ENCODE data around the gene WDPCP. TPM values are rescaled to one million over a fixed set of nuclear protein-coding genes. Genes with fewer than 3 reads are reported as not detected.

Gene WDPCP
- polyA plus RNA-seq, 2 of the 4 experiments (the other 2 are of a cell fraction) = 3.0 to 7.6 TPM

DNA sequence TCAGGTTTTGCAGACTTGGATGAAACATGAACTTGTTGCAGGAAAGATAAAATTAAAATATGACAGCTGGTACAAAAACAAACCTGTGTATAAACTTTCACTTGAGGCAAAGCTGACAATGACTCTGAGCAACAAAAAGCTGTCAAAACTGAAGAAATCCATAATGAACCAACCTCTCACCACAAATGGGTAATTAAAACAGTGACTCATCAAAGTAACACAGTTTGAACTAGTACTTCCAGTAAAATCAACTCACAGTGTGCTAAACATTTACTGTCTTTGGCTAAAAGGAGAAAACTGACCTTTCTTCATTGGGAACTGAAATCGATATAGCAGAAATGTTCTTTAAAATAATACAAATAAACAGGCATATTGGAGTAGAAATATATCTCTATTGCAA, 209.7 kb downstream of the WDPCP start:
- Histone ChIP-seq H3K27ac (no peak overlapping the region), H3K4me2 (no peak overlapping the region), H3K4me1 (no peaks in the 10 kb centered on the region), H3K4me3 (no peak overlapping the region), H3K9me3 (no peaks in the 10 kb centered on the region)
- DNase-seq (ENCODE audit: low read depth in 1 of 2, low spot score in 1 of 2) = no peak
- 83% methylated on average over 1 of the region's 1 CpG for WGBS (ENCODE audit: missing lambda C conversion rate)
- ChIA-PET CTCF (no interaction called here), POLR2A (no interaction called here)
- TF ChIP-seq FOSL2 (IDR thresholded peaks at IDR 0.05) (no peak), FOSL2 (CRISPR knock-in tag; IDR thresholded peaks at IDR 0.05) (peak; percentile 33; the same call in 1 of the 2 replicates), RAD21 (conservative IDR thresholded peaks at IDR 0.05 in 1 of 2, IDR thresholded peaks at IDR 0.05 in 1 of 2) (no peak)
- no peak for ATAC-seq
- no peak for FAIRE-seq

DNA sequence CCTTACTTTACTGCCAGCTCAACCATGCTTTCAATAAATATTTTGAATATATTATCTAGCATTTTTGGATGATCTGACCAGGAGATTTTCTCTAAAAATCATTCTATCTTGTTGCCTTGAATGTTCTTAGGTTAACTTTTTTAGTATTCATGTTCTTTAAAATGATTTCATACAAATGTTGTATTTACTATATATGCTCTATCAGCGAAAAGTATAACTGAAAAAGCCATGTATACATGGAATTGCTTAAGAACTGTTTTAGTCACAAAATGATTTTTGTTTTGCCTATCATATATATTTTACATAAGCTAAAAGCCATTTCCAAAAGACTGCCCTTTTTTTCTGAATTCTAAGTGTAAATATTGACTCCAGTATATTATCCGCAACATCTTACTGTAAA, 213.9 kb downstream of the WDPCP start:
- ChIA-PET POLR2A (no interaction called here), CTCF (no interaction called here)
- DNase-seq (ENCODE audit: low read depth in 1 of 2, low spot score in 1 of 2) (no peak), ATAC-seq (no peak), FAIRE-seq (no peak)
- TF ChIP-seq GATA3 (IDR thresholded peaks at IDR 0.05; ENCODE audit: borderline replicate concordance) = no peak
- no peak for TF ChIP-seq HOXB13 (CRISPR knock-in tag; IDR thresholded peaks at IDR 0.05; ENCODE audit: low read depth)
- TF ChIP-seq MAFK (IDR thresholded peaks at IDR 0.05; ENCODE audit: partially characterized antibody) = peak; percentile 60
- no peak for TF ChIP-seq PHF8 (IDR thresholded peaks at IDR 0.05; ENCODE audit: borderline replicate concordance, low read depth)
- Histone ChIP-seq H3K27ac (no peak overlapping the region), H3K4me2 (no peak overlapping the region), H3K4me1 (no peaks in the 10 kb centered on the region), H3K9me3 (no peaks in the 10 kb centered on the region), H3K4me3 (no peak overlapping the region)
- 80% methylated on average over 2 of the region's 2 CpGs for WGBS (ENCODE audit: missing lambda C conversion rate)

DNA sequence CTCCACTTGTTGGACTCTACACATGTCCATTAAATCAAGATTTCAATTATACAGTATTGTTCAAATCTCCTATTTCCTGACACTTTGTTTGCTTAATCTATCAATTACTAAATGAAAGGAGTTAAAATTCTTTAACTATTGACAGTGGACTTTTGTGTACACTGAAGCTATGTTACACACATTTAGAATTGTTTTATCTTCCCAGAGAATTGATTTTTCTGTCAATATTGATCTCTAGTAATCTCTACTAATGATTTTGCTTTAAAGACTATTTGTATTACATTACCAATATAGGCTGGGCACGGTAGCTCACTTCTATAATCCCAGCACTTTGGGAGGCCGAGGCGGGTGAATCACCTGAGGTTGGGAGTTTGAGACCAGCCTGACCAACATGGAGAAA, 215.7 kb downstream of the WDPCP start:
- no peak for FAIRE-seq
- TF ChIP-seq RARB (CRISPR knock-in tag; IDR thresholded peaks at IDR 0.05) = no peak
- TF ChIP-seq HEYL (CRISPR knock-in tag; IDR thresholded peaks at IDR 0.05) = no peak
- no peak for TF ChIP-seq HOXB13 (CRISPR knock-in tag; IDR thresholded peaks at IDR 0.05; ENCODE audit: low read depth)
- TF ChIP-seq JUN (IDR thresholded peaks at IDR 0.05) = no peak
- TF ChIP-seq MAZ (IDR thresholded peaks at IDR 0.05; ENCODE audit: borderline replicate concordance, low read depth, low read length) = no peak
- no peak for TF ChIP-seq NFE2L2 (conservative IDR thresholded peaks at IDR 0.05; ENCODE audit: low read length)
- no peak for TF ChIP-seq MYC (IDR thresholded peaks at IDR 0.05; ENCODE audit: borderline replicate concordance, low read length)
- TF ChIP-seq ZNF302 (CRISPR knock-in tag; IDR thresholded peaks at IDR 0.05) = no peak
- TF ChIP-seq, protein P1, sequence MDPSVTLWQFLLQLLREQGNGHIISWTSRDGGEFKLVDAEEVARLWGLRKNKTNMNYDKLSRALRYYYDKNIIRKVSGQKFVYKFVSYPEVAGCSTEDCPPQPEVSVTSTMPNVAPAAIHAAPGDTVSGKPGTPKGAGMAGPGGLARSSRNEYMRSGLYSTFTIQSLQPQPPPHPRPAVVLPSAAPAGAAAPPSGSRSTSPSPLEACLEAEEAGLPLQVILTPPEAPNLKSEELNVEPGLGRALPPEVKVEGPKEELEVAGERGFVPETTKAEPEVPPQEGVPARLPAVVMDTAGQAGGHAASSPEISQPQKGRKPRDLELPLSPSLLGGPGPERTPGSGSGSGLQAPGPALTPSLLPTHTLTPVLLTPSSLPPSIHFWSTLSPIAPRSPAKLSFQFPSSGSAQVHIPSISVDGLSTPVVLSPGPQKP (IDR thresholded peaks at IDR 0.05; ENCODE audit: low read depth, low read length) = no peak
- TF ChIP-seq FOSB (CRISPR knock-in tag; IDR thresholded peaks at IDR 0.05) = no peak
- no peak for TF ChIP-seq FOSL2 (IDR thresholded peaks at IDR 0.05)
- no peak for TF ChIP-seq FOSL2 (CRISPR knock-in tag; IDR thresholded peaks at IDR 0.05)
- TF ChIP-seq TFCP2L1 (CRISPR knock-in tag; IDR thresholded peaks at IDR 0.05) = no peak
- Histone ChIP-seq H3K4me3 (no peak overlapping the region), H3K27ac (no peak overlapping the region), H3K9me3 (no peaks in the 10 kb centered on the region), H3K4me1 (no peaks in the 10 kb centered on the region), H3K4me2 (no peak overlapping the region)
- ChIA-PET POLR2A (no interaction called here), CTCF (interaction anchor here (0.6 kb wide), 1 partner anchor 923 kb away, joined by 3 read pairs; no protein-coding TSS in a partner anchor)
- ATAC-seq = no peak
- DNase-seq (ENCODE audit: low read depth in 1 of 2, low spot score in 1 of 2) = no peak
- 86% methylated on average over 3 of the region's 3 CpGs for WGBS (ENCODE audit: missing lambda C conversion rate)

DNA sequence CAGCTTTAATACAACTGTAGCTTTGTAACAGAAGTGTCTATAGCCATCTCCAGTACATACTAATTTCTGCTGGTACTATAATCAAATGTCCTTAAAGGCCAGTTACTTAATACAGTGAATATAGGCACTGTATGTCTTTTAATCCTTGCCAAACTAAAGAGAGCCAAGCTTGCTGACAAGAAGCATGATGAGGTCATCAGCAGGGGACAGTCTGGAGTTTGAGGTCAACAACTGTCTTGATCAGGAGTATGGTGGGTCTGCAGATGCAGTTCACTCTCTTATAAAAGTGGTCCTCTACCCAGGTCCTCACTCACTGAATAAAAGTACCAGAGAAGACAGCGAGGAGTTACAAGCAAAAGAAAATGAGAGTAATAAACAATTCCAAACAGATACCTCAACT, 219.1 kb downstream of the WDPCP start:
- H3K9me3 ChIP-seq = no peaks in the 10 kb centered on the region
- ChIA-PET CTCF (interaction anchor here (0.6 to 1.2 kb wide), 3 partner anchors 24 to 119 kb away, joined by 3 read pairs; no protein-coding TSS in a partner anchor), POLR2A (interaction anchor here (0.7 kb wide), 1 partner anchor 775 kb away, joined by 3 read pairs; no protein-coding TSS in a partner anchor)
- WGBS (ENCODE audit: missing lambda C conversion rate) = 97% methylated on average over 1 of the region's 1 CpG
- no peak overlapping the region for H3K27ac ChIP-seq
- H3K4me3 ChIP-seq = no peak overlapping the region
- H3K4me2 ChIP-seq = no peak overlapping the region
- FAIRE-seq (no peak), DNase-seq (ENCODE audit: low read depth in 1 of 2, low spot score in 1 of 2) (no peak), ATAC-seq (no peak)
- H3K4me1 ChIP-seq = no peaks in the 10 kb centered on the region
- TF ChIP-seq NR3C1 (IDR thresholded peaks at IDR 0.05) (no peak), ZSCAN20 (CRISPR knock-in tag; IDR thresholded peaks at IDR 0.05) (no peak), RAD21 (conservative IDR thresholded peaks at IDR 0.05 in 1 of 2, IDR thresholded peaks at IDR 0.05 in 1 of 2) (no peak), SREBF2 (IDR thresholded peaks at IDR 0.05) (no peak), KDM5A (IDR thresholded peaks at IDR 0.05) (no peak), CHD4 (IDR thresholded peaks at IDR 0.05; ENCODE audit: borderline replicate concordance) (no peak), RNF2 (IDR thresholded peaks at IDR 0.05; ENCODE audit: borderline replicate concordance, low read depth) (no peak), FOSL2 (IDR thresholded peaks at IDR 0.05) (no peak), FOSL2 (CRISPR knock-in tag; IDR thresholded peaks at IDR 0.05) (no peak)
- TF ChIP-seq, protein P2, sequence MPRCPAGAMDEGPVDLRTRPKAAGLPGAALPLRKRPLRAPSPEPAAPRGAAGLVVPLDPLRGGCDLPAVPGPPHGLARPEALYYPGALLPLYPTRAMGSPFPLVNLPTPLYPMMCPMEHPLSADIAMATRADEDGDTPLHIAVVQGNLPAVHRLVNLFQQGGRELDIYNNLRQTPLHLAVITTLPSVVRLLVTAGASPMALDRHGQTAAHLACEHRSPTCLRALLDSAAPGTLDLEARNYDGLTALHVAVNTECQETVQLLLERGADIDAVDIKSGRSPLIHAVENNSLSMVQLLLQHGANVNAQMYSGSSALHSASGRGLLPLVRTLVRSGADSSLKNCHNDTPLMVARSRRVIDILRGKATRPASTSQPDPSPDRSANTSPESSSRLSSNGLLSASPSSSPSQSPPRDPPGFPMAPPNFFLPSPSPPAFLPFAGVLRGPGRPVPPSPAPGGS (IDR thresholded peaks at IDR 0.05) = no peak
- TF ChIP-seq, protein P1 (IDR thresholded peaks at IDR 0.05; ENCODE audit: low read depth, low read length) = no peak
- TF ChIP-seq, protein P3, sequence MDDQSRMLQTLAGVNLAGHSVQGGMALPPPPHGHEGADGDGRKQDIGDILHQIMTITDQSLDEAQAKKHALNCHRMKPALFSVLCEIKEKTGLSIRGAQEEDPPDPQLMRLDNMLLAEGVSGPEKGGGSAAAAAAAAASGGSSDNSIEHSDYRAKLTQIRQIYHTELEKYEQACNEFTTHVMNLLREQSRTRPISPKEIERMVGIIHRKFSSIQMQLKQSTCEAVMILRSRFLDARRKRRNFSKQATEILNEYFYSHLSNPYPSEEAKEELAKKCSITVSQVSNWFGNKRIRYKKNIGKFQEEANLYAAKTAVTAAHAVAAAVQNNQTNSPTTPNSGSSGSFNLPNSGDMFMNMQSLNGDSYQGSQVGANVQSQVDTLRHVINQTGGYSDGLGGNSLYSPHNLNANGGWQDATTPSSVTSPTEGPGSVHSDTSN (IDR thresholded peaks at IDR 0.05) = no peak

Data from A549 (cell line).